Tibial nerve (tissue), 4 donors: ENCODE results near the gene FA2H. TPM values are rescaled to one million over a fixed set of nuclear protein-coding genes. Genes with fewer than 3 reads are reported as not detected.
"Not testable (repeated sequence)": the region's sequence is repeated elsewhere in the genome, so short reads cannot be mapped to it uniquely, and the experiment has no call there.

Experiments used
- DNase-seq, 2 donors: peaks; one replicate each; pipeline ENCODE4 v3.0.0-alpha.2; 2019; ENCODE audit warnings: low spot score in 2 of 2
- H3K27ac ChIP-seq, 4 donors: fragments of 200-600 bp; sonication (generic) in 3 of 4; one replicate each; pipeline ENCODE4 v1.5.1; 2017 to 2019; ENCODE audit warnings: mild to moderate bottlenecking in 1 of 4
- H3K27me3 ChIP-seq, 2 donors: fragments of 200-600 bp; sonication (generic) in 1 of 2; one replicate each; pipeline versions ENCODE4 v1.5.1 to v1.6.0; 2017 to 2019
- H3K36me3 ChIP-seq, 3 donors: fragments of 200-600 bp; sonication (generic); one replicate each; pipeline ENCODE4 v1.5.1; 2018 to 2019
- H3K4me1 ChIP-seq, 4 donors: fragments of 200-600 bp; sonication (generic) in 3 of 4; one replicate each; pipeline ENCODE4 v1.5.1; 2017 to 2019
- H3K4me3 ChIP-seq, 4 donors: fragments of 200-600 bp; sonication (generic) in 3 of 4; one replicate each; pipeline ENCODE4 v1.5.1; 2017 to 2019; ENCODE audit warnings: mild to moderate bottlenecking in 1 of 4, moderate library complexity in 1 of 4
- H3K9me3 ChIP-seq, 4 donors: fragments of 200-600 bp; sonication (generic) in 3 of 4; one replicate each; pipeline ENCODE4 v1.5.1; 2017 to 2019
- CTCF ChIP-seq, 5 experiments: fragments of 200-600 bp in 3 of 5; fragments of 450-650 bp in 2 of 5; sonication (generic) in 3 of 5; IDR thresholded peaks; one replicate each; pipeline ENCODE4 v1.5.1; 2016 to 2019; ENCODE audit warnings: antibody characterized with exemption in 5 of 5, mild to moderate bottlenecking in 3 of 5, moderate library complexity in 2 of 5
- EP300 ChIP-seq, 2 donors: sonication (generic); formaldehyde crosslinking; IDR thresholded peaks; one replicate each; pipeline ENCODE4 v1.6.1; 2017; ENCODE audit warnings: antibody characterized with exemption in 2 of 2, mild to moderate bottlenecking in 1 of 2
- POLR2A ChIP-seq, 2 donors: fragments of 450-650 bp; IDR thresholded peaks; one replicate each; pipeline ENCODE4 v1.6.1; 2017; ENCODE audit warnings: antibody characterized with exemption in 2 of 2, mild to moderate bottlenecking in 2 of 2, moderate library complexity in 2 of 2
- WGBS, 2 donors: methylation state at CpG; one replicate each; pipeline ENCODE4 v1.1.5; 2018; 5-methylcytosine and 5-hydroxymethylcytosine counted together
- total RNA-seq, 4 donors: library from RNA; depleted of rRNA; stranded (reverse); fragments of >200 nt; gene quantifications; one replicate each; pipeline ENCODE4 v1.1.0, GENCODE V29; 2016

FA2H gene
- total RNA-seq, 4 donors from 2014 or later = 11.9 to 31.6 (median 21.6) TPM

- no peak overlapping the region for H3K27ac ChIP-seq
- WGBS, 2 donors = 86 to 95% methylated on average over 4 of the region's 4 CpGs
- no peaks in the 10 kb centered on the region for H3K27me3 ChIP-seq
- no peak for DNase-seq
- no peaks in the 10 kb centered on the region for H3K9me3 ChIP-seq
- no peaks in the 10 kb centered on the region for H3K4me1 ChIP-seq
- TF ChIP-seq POLR2A (IDR thresholded peaks at IDR 0.05) (no peak), EP300 (IDR thresholded peaks at IDR 0.05) (no peak), CTCF (IDR thresholded peaks at IDR 0.05) (no peak)
- H3K36me3 ChIP-seq = peaks cover 0 to 88% (median 0%) of the 10 kb centered on the region in 3 donors
- no peak overlapping the region for H3K4me3 ChIP-seq
Measured at GRCh38 chr16:74677868-74678267, 96.8 kb downstream of the FA2H start.

- WGBS, 2 donors = 60 to 72% methylated on average over 3 of the region's 3 CpGs
- Histone ChIP-seq H3K27me3 (no peaks in the 10 kb centered on the region), H3K4me3 (no peak overlapping the region), H3K9me3 (no peaks in the 10 kb centered on the region), H3K27ac (no peak overlapping the region), H3K36me3 (peaks cover 0 to 74% (median 0%) of the 10 kb centered on the region in 3 donors), H3K4me1 (no peaks in the 10 kb centered on the region)
- DNase-seq = no peak
- TF ChIP-seq POLR2A (IDR thresholded peaks at IDR 0.05) = no peak
- TF ChIP-seq CTCF (IDR thresholded peaks at IDR 0.05) = no peak
- TF ChIP-seq EP300 (IDR thresholded peaks at IDR 0.05) = no peak
Measured at GRCh38 chr16:74673876-74674275, 100.7 kb downstream of the FA2H start.

GRCh38 chr16:74668877-74669276 lies 105.7 kb downstream of the FA2H start:
- H3K27me3 ChIP-seq, DNase-seq: not testable (repeated sequence)
- 97 to 98% methylated on average over 10 of the region's 10 CpGs for WGBS, 2 donors

GRCh38 chr16:74667255-74667700 lies 107.3 kb downstream of the FA2H start:
- peaks cover 0 to 26% (median 7%) of the 10 kb centered on the region in 4 donors for H3K4me1 ChIP-seq
- peak overlapping the region; percentile 58 to 98 (median 76) for H3K4me3 ChIP-seq
- no peak for TF ChIP-seq POLR2A (IDR thresholded peaks at IDR 0.05)
- peak in 1 of 2 donors; percentile 2 for TF ChIP-seq EP300 (IDR thresholded peaks at IDR 0.05)
- H3K27me3 ChIP-seq = no peaks in the 10 kb centered on the region
- peaks cover 0 to 44% (median 0%) of the 10 kb centered on the region in 3 donors for H3K36me3 ChIP-seq
- DNase-seq = no peak
- H3K9me3 ChIP-seq = no peaks in the 10 kb centered on the region
- 3 to 12% methylated on average over 23 of the region's 23 CpGs for WGBS, 2 donors
- H3K27ac ChIP-seq = peak overlapping the region; percentile 4 to 63 (median 28)

More at GRCh38 chr16:74668877-74669276, 105.7 kb downstream of the FA2H start:
- Histone ChIP-seq H3K36me3 (peaks cover 0 to 44% (median 0%) of the 10 kb centered on the region in 3 donors), H3K4me1 (peaks cover 0 to 22% (median 7%) of the 10 kb centered on the region in 4 donors)
- H3K9me3 ChIP-seq, H3K4me3 ChIP-seq, H3K27ac ChIP-seq: not testable (repeated sequence)

- TF ChIP-seq CTCF (IDR thresholded peaks at IDR 0.05) (peak in 1 of 5 experiments; percentile 23), POLR2A (IDR thresholded peaks at IDR 0.05) (peak in 1 of 2 donors; percentile 14), EP300 (IDR thresholded peaks at IDR 0.05) (peak; percentile 25 to 54)
- peak within 1 kb of the TSS; percentile 20 to 80 (median 56) for H3K27ac ChIP-seq
- peaks cover 0 to 42% (median 0%) of the 10 kb centered on the region in 3 donors for H3K36me3 ChIP-seq
- H3K9me3 ChIP-seq = no peaks in the 10 kb centered on the region
- peak; percentile 94 to 97 for DNase-seq
- no peaks in the 10 kb centered on the region for H3K27me3 ChIP-seq
- H3K4me1 ChIP-seq = peaks cover 0 to 32% (median 7%) of the 10 kb centered on the region in 4 donors
- H3K4me3 ChIP-seq = peak within 1 kb of the TSS; percentile 74 to 98 (median 88)
- WGBS, 2 donors = 0 to 1% methylated on average over 38 to 58 of the region's 63 CpGs
Measured at GRCh38 chr16:74666425-74667254, 108.0 kb downstream of the FA2H start, which contains the start of gene RFWD3. TSS of gene RFWD3 (minus strand) at chr16:74666877. CDS start at chr16:74661449, 5,428 bp downstream.

- peak overlapping the region in 2 of 4 donors; percentile 75 to 80 for H3K27ac ChIP-seq
- 6 to 9% methylated on average over 8 of the region's 8 CpGs for WGBS, 2 donors
Measured at GRCh38 chr16:74666010-74666421, 108.6 kb downstream of the FA2H start.

More at GRCh38 chr16:74666010-74666421, 108.6 kb downstream of the FA2H start:
- peak overlapping the region; percentile 74 to 98 (median 88) for H3K4me3 ChIP-seq
- H3K4me1 ChIP-seq = peaks cover 0 to 33% (median 7%) of the 10 kb centered on the region in 4 donors
- TF ChIP-seq CTCF (IDR thresholded peaks at IDR 0.05) = no peak
- no peak for TF ChIP-seq EP300 (IDR thresholded peaks at IDR 0.05)
- TF ChIP-seq POLR2A (IDR thresholded peaks at IDR 0.05) = no peak
- H3K9me3 ChIP-seq = no peaks in the 10 kb centered on the region
- H3K27me3 ChIP-seq = no peaks in the 10 kb centered on the region
- DNase-seq = no peak
- peaks cover 0 to 42% (median 4%) of the 10 kb centered on the region in 3 donors for H3K36me3 ChIP-seq
